Lower lobe of right lung (tissue), 2 donors: Measurements from ENCODE around the gene SPARCL1. TPM values are rescaled to one million over a fixed set of nuclear protein-coding genes. Genes with fewer than 3 reads are reported as not detected.

Experiments used
- ATAC-seq, 2 donors: fragments of 200-7000 bp; cut with Tn5 transposase; one replicate each; pipeline ENCODE4 v1.9.1; 2020 to 2022; ENCODE audit warnings: mild to moderate bottlenecking in 2 of 2, moderate library complexity in 2 of 2
- DNase-seq: peaks from one replicate; pipeline ENCODE4 v3.0.0-alpha.2; 2020
- H3K27ac ChIP-seq: fragments of 200-600 bp; one replicate; pipeline ENCODE4 v1.8.0; 2022
- H3K27me3 ChIP-seq: fragments of 200-600 bp; one replicate; pipeline ENCODE4 v1.8.0; 2022; ENCODE audit warnings: low read depth
- H3K36me3 ChIP-seq: fragments of 200-600 bp; one replicate; pipeline ENCODE4 v1.8.0; 2022; ENCODE audit warnings: mild to moderate bottlenecking
- H3K4me1 ChIP-seq: fragments of 200-600 bp; one replicate; pipeline ENCODE4 v1.8.0; 2022
- H3K4me3 ChIP-seq: fragments of 200-600 bp; one replicate; pipeline ENCODE4 v1.8.0; 2022; ENCODE audit warnings: mild to moderate bottlenecking
- H3K9me3 ChIP-seq: fragments of 200-600 bp; one replicate; pipeline ENCODE4 v1.8.0; 2022
- intact Hi-C: fragments of 100-400 bp; cut with DNase I; formaldehyde crosslinking; loops from one replicate; pipeline ENCODE4 v1.11.0; 2022
- total RNA-seq: library from RNA; stranded (reverse); fragmentation: NEBNext Ultra II Directional; extraction: Animal tissue kit (Norgen Biotek cat#: 25700); gene quantifications from one replicate; pipeline ENCODE4 v1.2.1, GENCODE V29; 2021
- TF ChIP-seq, protein P1 (sequence below): fragments of 200-600 bp; IDR thresholded peaks from one replicate; pipeline ENCODE4 v1.8.0; 2022; ENCODE audit warnings: antibody characterized with exemption, mild to moderate bottlenecking
- donor health status: DM: no; HTN: yes; CAD: no; lungs with severe emphysema.

Gene SPARCL1
- total RNA-seq, 1 donor from 2014 or later, result 299 TPM

DNA sequence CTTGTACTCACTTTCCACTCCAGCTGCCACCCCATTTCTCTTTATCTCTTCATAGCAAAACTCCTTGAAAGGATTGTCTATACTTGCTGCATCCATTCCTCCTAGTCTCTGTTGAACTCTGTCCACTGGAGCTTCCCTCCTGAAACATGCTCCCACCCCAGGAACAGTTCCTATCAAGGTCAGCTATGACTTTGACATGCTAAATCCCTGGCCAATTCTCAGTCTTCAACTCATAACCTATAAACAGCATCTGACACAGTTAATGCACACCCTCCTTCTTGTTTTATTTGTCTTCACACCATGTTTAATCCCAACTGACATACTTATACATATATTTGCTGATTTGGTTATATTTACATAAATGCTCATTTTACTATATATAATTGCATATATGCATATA is 47.8 kb downstream of the SPARCL1 start:
- Histone ChIP-seq H3K4me1 (no peaks in the 10 kb centered on the region), H3K36me3 (peaks cover 47% of the 10 kb centered on the region), H3K9me3 (no peaks in the 10 kb centered on the region), H3K27me3 (no peaks in the 10 kb centered on the region), H3K27ac (no peak overlapping the region), H3K4me3 (no peak overlapping the region)
- no peak for DNase-seq
- ATAC-seq, result no peak
- TF ChIP-seq, protein P1, sequence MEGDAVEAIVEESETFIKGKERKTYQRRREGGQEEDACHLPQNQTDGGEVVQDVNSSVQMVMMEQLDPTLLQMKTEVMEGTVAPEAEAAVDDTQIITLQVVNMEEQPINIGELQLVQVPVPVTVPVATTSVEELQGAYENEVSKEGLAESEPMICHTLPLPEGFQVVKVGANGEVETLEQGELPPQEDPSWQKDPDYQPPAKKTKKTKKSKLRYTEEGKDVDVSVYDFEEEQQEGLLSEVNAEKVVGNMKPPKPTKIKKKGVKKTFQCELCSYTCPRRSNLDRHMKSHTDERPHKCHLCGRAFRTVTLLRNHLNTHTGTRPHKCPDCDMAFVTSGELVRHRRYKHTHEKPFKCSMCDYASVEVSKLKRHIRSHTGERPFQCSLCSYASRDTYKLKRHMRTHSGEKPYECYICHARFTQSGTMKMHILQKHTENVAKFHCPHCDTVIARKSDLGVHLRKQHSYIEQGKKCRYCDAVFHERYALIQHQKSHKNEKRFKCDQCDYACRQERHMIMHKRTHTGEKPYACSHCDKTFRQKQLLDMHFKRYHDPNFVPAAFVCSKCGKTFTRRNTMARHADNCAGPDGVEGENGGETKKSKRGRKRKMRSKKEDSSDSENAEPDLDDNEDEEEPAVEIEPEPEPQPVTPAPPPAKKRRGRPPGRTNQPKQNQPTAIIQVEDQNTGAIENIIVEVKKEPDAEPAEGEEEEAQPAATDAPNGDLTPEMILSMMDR, result no peak
- intact Hi-C loops, result no loop called here

DNA sequence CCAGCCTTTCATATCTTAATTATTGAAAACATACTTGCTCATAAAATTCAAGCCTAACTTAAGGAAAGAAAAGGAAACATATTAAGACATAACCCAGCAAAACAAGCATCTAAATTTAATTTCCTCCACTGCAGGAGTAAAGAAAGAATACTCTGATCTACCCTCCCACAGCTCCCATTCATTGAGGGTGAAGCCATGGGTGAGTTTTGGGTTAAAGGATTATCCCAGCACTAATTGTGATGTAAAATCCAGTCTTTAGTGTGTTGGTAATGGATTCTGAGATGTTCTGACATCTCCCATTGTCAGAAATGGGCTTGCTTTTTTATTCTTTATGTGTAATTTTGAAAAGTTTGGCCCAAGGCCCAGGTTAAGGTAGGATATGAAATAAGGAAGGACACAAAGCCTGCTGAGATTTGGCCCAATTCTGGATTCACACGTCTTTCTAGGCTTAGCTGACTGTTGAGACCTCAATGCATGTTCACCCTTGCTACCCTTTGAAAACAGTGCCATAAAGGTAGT is 50.4 kb downstream of the SPARCL1 start:
- intact Hi-C loops, result no loop called here
- no peak overlapping the region for H3K27ac ChIP-seq
- TF ChIP-seq, protein P1, result no peak
- peaks cover 54% of the 10 kb centered on the region for H3K36me3 ChIP-seq
- no peak overlapping the region for H3K4me3 ChIP-seq
- no peaks in the 10 kb centered on the region for H3K9me3 ChIP-seq
- H3K4me1 ChIP-seq, result no peaks in the 10 kb centered on the region
- ATAC-seq (no peak), DNase-seq (no peak)
- H3K27me3 ChIP-seq, result no peaks in the 10 kb centered on the region

DNA sequence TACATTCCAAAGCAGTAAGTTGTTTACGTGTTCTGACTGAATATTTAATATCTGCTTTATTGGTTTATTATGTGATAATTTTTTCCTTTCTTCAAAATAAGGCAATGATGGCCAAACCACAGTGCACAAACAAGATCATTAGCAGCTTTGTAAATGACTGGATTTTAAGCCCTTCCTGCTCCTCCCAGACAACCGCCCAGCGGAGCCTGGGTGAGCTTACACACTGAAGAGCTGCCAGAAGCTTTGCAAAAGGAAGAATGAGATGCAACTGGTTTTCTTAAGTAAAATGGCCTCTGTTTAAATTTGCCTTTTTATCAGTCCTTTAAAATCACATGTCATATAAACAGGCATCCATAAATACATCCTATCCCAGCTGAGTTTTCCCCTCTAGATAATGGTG is 52.2 kb downstream of the SPARCL1 start:
- H3K27ac ChIP-seq, result no peak overlapping the region
- ATAC-seq (no peak), DNase-seq (no peak)
- intact Hi-C loops, result no loop called here
- no peaks in the 10 kb centered on the region for H3K9me3 ChIP-seq
- H3K4me3 ChIP-seq, result no peak overlapping the region
- TF ChIP-seq, protein P1, result no peak
- H3K36me3 ChIP-seq, result peaks cover 49% of the 10 kb centered on the region
- H3K27me3 ChIP-seq, result no peaks in the 10 kb centered on the region
- H3K4me1 ChIP-seq, result no peaks in the 10 kb centered on the region

DNA sequence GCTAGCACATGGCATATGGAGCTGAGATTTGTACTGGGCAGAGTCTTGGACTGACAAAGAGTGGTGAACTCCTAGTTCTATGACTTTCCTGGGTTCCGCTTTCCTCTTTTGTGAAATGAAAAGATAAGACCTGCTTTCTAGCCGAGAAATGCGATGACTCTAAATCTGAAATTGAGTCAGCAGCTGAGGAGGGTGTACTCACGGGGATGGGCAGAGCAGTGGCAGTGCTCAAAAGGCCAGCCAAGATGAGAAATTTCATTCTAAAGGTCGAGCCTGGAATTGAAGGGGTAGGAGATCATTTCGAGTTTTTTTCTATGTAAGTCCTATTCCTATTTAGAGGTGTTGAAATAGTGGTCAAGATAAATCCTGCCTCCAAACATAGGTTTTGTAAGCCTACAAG is 59.8 kb downstream of the SPARCL1 start:
- Histone ChIP-seq H3K36me3 (peaks cover 7% of the 10 kb centered on the region), H3K4me3 (no peak overlapping the region), H3K4me1 (no peaks in the 10 kb centered on the region), H3K27me3 (no peaks in the 10 kb centered on the region), H3K27ac (no peak overlapping the region), H3K9me3 (no peaks in the 10 kb centered on the region)
- intact Hi-C loops, result loop anchor here (10.0 kb wide), 1 partner anchor 95 kb away; no protein-coding TSS in a partner anchor
- DNase-seq (no peak), ATAC-seq (no peak)
- TF ChIP-seq, protein P1, result no peak

DNA sequence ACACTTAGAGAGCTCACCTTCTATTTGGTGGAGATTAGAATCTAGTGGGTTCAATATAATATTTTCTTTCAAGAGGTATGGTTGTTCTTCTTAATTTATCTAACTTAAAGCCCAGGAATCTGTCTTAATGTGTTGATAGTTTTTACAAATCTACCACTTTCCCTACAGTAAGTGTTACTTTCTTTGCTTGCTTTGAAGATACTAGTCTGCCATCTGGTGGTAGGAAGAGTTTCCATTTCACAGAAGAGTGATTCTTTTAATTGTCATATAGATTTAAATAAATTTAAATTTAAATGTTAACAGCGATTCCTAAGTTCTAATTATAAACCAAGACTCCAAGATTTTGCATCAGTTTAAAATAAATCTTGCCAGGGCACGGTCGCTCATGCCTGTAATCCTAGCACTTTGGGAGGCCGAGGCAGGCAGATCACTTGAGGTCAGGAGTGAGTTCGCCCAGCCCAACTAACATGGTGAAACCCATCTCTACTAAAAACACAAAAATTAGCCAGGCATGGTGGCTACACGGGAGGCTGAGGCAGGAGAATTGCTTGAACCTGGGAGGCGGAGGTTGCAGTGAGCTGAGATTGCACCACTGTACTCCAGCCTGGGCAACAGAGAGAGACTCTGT is 63.3 kb downstream of the SPARCL1 start:
- Histone ChIP-seq H3K4me3 (no peak overlapping the region), H3K4me1 (no peaks in the 10 kb centered on the region), H3K27ac (no peak overlapping the region), H3K27me3 (no peaks in the 10 kb centered on the region), H3K36me3 (no peaks in the 10 kb centered on the region), H3K9me3 (no peaks in the 10 kb centered on the region)
- TF ChIP-seq, protein P1, result peak; percentile 70
- peak in 1 of 2 donors; percentile 44 for ATAC-seq
- intact Hi-C loops, result loop anchor here (10.0 kb wide), 1 partner anchor 91 kb away; no protein-coding TSS in a partner anchor
- DNase-seq, result no peak
